Memory B cell (primary cell): ENCODE measurements around the gene NAAA.
"Not testable (repeated sequence)": the region's sequence is repeated elsewhere in the genome, so short reads cannot be mapped to it uniquely, and the experiment has no call there.

ENCODE experiments used
- ATAC-seq: fragments of 150-1000 bp; cut with Tn5 transposase; 2 replicates; pipeline ENCODE4 v1.10.0; 2021; ENCODE audit warnings: low read depth, mild to moderate bottlenecking, moderate library complexity
- DNase-seq, 2 donors: peaks; one replicate each; pipeline ENCODE4 v3.0.0; 2022; ENCODE audit warnings: low spot score in 2 of 2
- H3K27ac Mint-ChIP-seq: one replicate; pipeline ENCODE4 v1.8.0; 2022; ENCODE audit warnings: mild to moderate bottlenecking, moderate library complexity, mixed read lengths
- H3K27me3 Mint-ChIP-seq: one replicate; pipeline ENCODE4 v1.8.0; 2022; ENCODE audit warnings: mixed read lengths
- H3K36me3 Mint-ChIP-seq: one replicate; pipeline ENCODE4 v1.8.0; 2022; ENCODE audit warnings: mild to moderate bottlenecking, mixed read lengths
- H3K4me1 Mint-ChIP-seq: one replicate; pipeline ENCODE4 v1.8.0; 2022; ENCODE audit warnings: mixed read lengths
- H3K4me3 Mint-ChIP-seq: one replicate; pipeline ENCODE4 v1.8.0; 2022; ENCODE audit warnings: mild to moderate bottlenecking, moderate library complexity, mixed read lengths
- H3K9me3 Mint-ChIP-seq: one replicate; pipeline ENCODE4 v1.8.0; 2022; ENCODE audit warnings: mixed read lengths

Gene NAAA

GRCh38 chr4:75939890-75940691 lies 722 bp downstream of the NAAA start:
- H3K4me3 Mint-ChIP-seq, result peak overlapping the region; percentile 98
- H3K27ac Mint-ChIP-seq, result peak overlapping the region; percentile 84
- peaks cover 2% of the 10 kb centered on the region for H3K36me3 Mint-ChIP-seq
- H3K9me3 Mint-ChIP-seq, result no peaks in the 10 kb centered on the region
- ATAC-seq, result peak; percentile 57
- peak; percentile 49 to 66 for DNase-seq
- H3K27me3 Mint-ChIP-seq, result no peaks in the 10 kb centered on the region
- H3K4me1 Mint-ChIP-seq, result peaks cover 7% of the 10 kb centered on the region

- DNase-seq, result no peak
- H3K27me3 Mint-ChIP-seq, result no peaks in the 10 kb centered on the region
- H3K4me1 Mint-ChIP-seq, result peaks cover 7% of the 10 kb centered on the region
- H3K4me3 Mint-ChIP-seq, result no peak overlapping the region
- H3K9me3 Mint-ChIP-seq, result no peaks in the 10 kb centered on the region
- no peak for ATAC-seq
- peaks cover 8% of the 10 kb centered on the region for H3K36me3 Mint-ChIP-seq
- H3K27ac Mint-ChIP-seq, result no peak overlapping the region
Observed at GRCh38 chr4:75935628-75936027, 5.2 kb downstream of the NAAA start.

GRCh38 chr4:75930152-75930551 lies 10.7 kb downstream of the NAAA start:
- ATAC-seq (no peak), DNase-seq (no peak)
- peaks cover 26% of the 10 kb centered on the region for H3K36me3 Mint-ChIP-seq
- no peak overlapping the region for H3K4me3 Mint-ChIP-seq
- no peaks in the 10 kb centered on the region for H3K27me3 Mint-ChIP-seq
- H3K27ac Mint-ChIP-seq, result no peak overlapping the region
- no peaks in the 10 kb centered on the region for H3K9me3 Mint-ChIP-seq
- no peaks in the 10 kb centered on the region for H3K4me1 Mint-ChIP-seq

- ATAC-seq, DNase-seq, H3K4me3 Mint-ChIP-seq, H3K9me3 Mint-ChIP-seq, H3K27me3 Mint-ChIP-seq, H3K4me1 Mint-ChIP-seq: not testable (repeated sequence)
- Mint-ChIP-seq H3K27ac (peak overlapping the region; percentile 14), H3K36me3 (peaks cover 46% of the 10 kb centered on the region)
Observed at GRCh38 chr4:75924916-75925315, 15.9 kb downstream of the NAAA start.

- ATAC-seq, result no peak
- Mint-ChIP-seq H3K36me3 (peaks cover 44% of the 10 kb centered on the region), H3K27me3 (no peaks in the 10 kb centered on the region), H3K4me3 (no peak overlapping the region), H3K27ac (peak overlapping the region; percentile 19), H3K4me1 (no peaks in the 10 kb centered on the region), H3K9me3 (no peaks in the 10 kb centered on the region)
- no peak for DNase-seq
Observed at GRCh38 chr4:75924309-75924827, 16.4 kb downstream of the NAAA start.

- Mint-ChIP-seq H3K9me3 (no peaks in the 10 kb centered on the region), H3K27me3 (no peaks in the 10 kb centered on the region), H3K27ac (no peak overlapping the region), H3K4me3 (no peak overlapping the region), H3K4me1 (no peaks in the 10 kb centered on the region), H3K36me3 (peaks cover 40% of the 10 kb centered on the region)
- DNase-seq, result no peak
- no peak for ATAC-seq
Observed at GRCh38 chr4:75922588-75922987, 18.2 kb downstream of the NAAA start.

GRCh38 chr4:75921910-75922309 lies 18.9 kb downstream of the NAAA start:
- H3K4me3 Mint-ChIP-seq, result no peak overlapping the region

GRCh38 chr4:75920327-75920726 lies 20.5 kb downstream of the NAAA start:
- no peaks in the 10 kb centered on the region for H3K27me3 Mint-ChIP-seq
- peaks cover 38% of the 10 kb centered on the region for H3K36me3 Mint-ChIP-seq
- no peaks in the 10 kb centered on the region for H3K9me3 Mint-ChIP-seq
- DNase-seq (no peak), ATAC-seq (no peak)
- no peak overlapping the region for H3K27ac Mint-ChIP-seq
- H3K4me1 Mint-ChIP-seq, result no peaks in the 10 kb centered on the region
- H3K4me3 Mint-ChIP-seq, result no peak overlapping the region

More at GRCh38 chr4:75921910-75922309, 18.9 kb downstream of the NAAA start:
- ATAC-seq (no peak), DNase-seq (no peak)
- H3K4me1 Mint-ChIP-seq, result no peaks in the 10 kb centered on the region
- no peak overlapping the region for H3K27ac Mint-ChIP-seq
- no peaks in the 10 kb centered on the region for H3K9me3 Mint-ChIP-seq
- peaks cover 42% of the 10 kb centered on the region for H3K36me3 Mint-ChIP-seq
- no peaks in the 10 kb centered on the region for H3K27me3 Mint-ChIP-seq

GRCh38 chr4:75919920-75920319 lies 20.9 kb downstream of the NAAA start:
- DNase-seq (no peak), ATAC-seq (no peak)
- no peak overlapping the region for H3K27ac Mint-ChIP-seq
- H3K4me3 Mint-ChIP-seq, result no peak overlapping the region
- no peaks in the 10 kb centered on the region for H3K4me1 Mint-ChIP-seq
- peaks cover 34% of the 10 kb centered on the region for H3K36me3 Mint-ChIP-seq
- H3K9me3 Mint-ChIP-seq, result no peaks in the 10 kb centered on the region
- no peaks in the 10 kb centered on the region for H3K27me3 Mint-ChIP-seq

- H3K27me3 Mint-ChIP-seq, result no peaks in the 10 kb centered on the region
- ATAC-seq (peak; percentile 70), DNase-seq (peak in 1 of 2 donors; percentile 17)
- H3K4me1 Mint-ChIP-seq, result no peaks in the 10 kb centered on the region
- no peak overlapping the region for H3K4me3 Mint-ChIP-seq
- no peaks in the 10 kb centered on the region for H3K9me3 Mint-ChIP-seq
- H3K36me3 Mint-ChIP-seq, result peaks cover 30% of the 10 kb centered on the region
- H3K27ac Mint-ChIP-seq, result no peak overlapping the region
Observed at GRCh38 chr4:75916091-75916661, 24.6 kb downstream of the NAAA start.

- no peaks in the 10 kb centered on the region for H3K27me3 Mint-ChIP-seq
Observed at GRCh38 chr4:75912968-75913367, 27.8 kb downstream of the NAAA start.

GRCh38 chr4:75910831-75911230 lies 30.0 kb downstream of the NAAA start:
- peaks cover 27% of the 10 kb centered on the region for H3K36me3 Mint-ChIP-seq
- H3K27ac Mint-ChIP-seq, H3K4me1 Mint-ChIP-seq, DNase-seq, ATAC-seq, H3K27me3 Mint-ChIP-seq, H3K9me3 Mint-ChIP-seq, H3K4me3 Mint-ChIP-seq: not testable (repeated sequence)

More at GRCh38 chr4:75912968-75913367, 27.8 kb downstream of the NAAA start:
- Mint-ChIP-seq H3K4me3 (no peak overlapping the region), H3K27ac (no peak overlapping the region), H3K4me1 (peaks cover 3% of the 10 kb centered on the region), H3K9me3 (peaks cover 3% of the 10 kb centered on the region), H3K36me3 (peaks cover 28% of the 10 kb centered on the region)
- no peak for DNase-seq
- no peak for ATAC-seq

GRCh38 chr4:75909405-75909804 lies 31.4 kb downstream of the NAAA start:
- ATAC-seq, result no peak
- Mint-ChIP-seq H3K27ac (no peak overlapping the region), H3K4me1 (peaks cover 3% of the 10 kb centered on the region), H3K36me3 (peaks cover 24% of the 10 kb centered on the region), H3K9me3 (peaks cover 3% of the 10 kb centered on the region), H3K4me3 (no peak overlapping the region), H3K27me3 (no peaks in the 10 kb centered on the region)
- DNase-seq, result no peak

- Mint-ChIP-seq H3K4me1 (peaks cover 3% of the 10 kb centered on the region), H3K27me3 (no peaks in the 10 kb centered on the region), H3K27ac (no peak overlapping the region), H3K4me3 (no peak overlapping the region), H3K36me3 (peaks cover 19% of the 10 kb centered on the region), H3K9me3 (peaks cover 3% of the 10 kb centered on the region)
- DNase-seq, result no peak
- no peak for ATAC-seq
Observed at GRCh38 chr4:75908555-75908954, 32.3 kb downstream of the NAAA start.
